Superior temporal gyrus (tissue), 1 donor: Measurements from ENCODE around the gene GRIFIN.

Experiments used
- DNase-seq: peaks from one replicate; pipeline ENCODE4 v3.0.0-alpha.2; 2016; ENCODE audit errors: extremely low spot score

Gene GRIFIN

DNA sequence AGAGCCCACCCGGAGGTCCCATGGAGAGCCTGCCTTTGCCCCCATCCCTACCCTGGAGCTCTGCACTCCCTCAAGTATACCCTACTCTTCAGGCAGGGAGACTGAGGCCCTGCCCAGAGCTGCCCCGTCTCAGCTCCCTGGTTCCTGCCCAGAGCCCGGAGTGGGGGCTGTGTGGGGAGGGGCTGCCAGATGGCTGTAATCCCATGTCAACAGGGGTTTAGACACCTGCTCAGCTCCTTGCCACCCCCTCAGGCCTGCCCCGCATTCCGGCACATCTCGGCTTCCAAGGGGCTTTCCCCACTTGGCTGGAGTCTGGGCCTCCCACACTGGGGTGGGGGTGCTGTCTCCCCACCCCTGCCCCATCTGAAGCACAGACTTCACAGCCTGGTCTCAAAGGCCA lies 22.5 kb upstream of the GRIFIN start:
- DNase-seq: no peak

- DNase-seq: no peak
Measured at GRCh38 chr7:2497500-2498336, 21.5 kb upstream of the GRIFIN start.

DNA sequence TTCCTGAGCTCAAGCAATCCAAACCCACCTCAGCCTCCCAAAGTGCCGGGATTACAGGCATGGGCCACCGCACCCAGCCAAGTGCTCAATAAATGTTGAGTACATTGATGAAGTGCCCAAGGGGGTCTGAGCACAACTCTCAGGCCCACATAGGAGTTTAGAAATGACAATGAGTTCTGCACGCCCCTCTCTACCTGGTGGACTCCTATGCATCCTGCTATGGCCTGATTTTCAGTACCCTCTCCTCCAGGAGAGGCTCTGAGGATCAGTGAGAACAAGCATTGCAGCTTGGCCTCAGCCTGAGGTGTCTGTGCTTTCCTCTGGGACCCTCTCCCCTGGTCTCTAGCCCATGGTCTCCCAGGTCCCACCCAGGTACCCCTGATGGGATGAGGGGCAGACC lies 20.9 kb upstream of the GRIFIN start:
- no peak for DNase-seq

DNA sequence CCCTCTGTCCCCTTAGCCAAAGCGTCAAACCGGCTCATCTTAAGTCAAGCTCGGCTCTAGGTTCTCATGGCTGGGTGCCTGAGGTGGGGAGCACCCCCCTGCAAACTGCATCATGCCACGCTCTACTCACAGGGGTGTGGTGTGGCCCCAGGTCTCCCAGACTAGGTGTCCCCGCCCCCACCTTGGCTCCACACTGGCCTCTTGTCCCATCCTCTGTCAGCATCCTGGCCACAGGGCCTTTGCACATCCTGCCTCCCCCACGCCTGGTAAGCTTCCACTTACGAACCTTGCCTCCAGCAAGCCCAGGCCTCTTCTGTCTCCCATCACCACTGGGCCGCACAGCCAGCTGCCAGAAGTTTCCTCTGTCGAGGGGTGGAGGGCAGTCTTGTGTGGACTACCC lies 20.2 kb upstream of the GRIFIN start:
- no peak for DNase-seq

GRCh38 chr7:2495418-2496299 lies 19.5 kb upstream of the GRIFIN start:
- no peak for DNase-seq

DNA sequence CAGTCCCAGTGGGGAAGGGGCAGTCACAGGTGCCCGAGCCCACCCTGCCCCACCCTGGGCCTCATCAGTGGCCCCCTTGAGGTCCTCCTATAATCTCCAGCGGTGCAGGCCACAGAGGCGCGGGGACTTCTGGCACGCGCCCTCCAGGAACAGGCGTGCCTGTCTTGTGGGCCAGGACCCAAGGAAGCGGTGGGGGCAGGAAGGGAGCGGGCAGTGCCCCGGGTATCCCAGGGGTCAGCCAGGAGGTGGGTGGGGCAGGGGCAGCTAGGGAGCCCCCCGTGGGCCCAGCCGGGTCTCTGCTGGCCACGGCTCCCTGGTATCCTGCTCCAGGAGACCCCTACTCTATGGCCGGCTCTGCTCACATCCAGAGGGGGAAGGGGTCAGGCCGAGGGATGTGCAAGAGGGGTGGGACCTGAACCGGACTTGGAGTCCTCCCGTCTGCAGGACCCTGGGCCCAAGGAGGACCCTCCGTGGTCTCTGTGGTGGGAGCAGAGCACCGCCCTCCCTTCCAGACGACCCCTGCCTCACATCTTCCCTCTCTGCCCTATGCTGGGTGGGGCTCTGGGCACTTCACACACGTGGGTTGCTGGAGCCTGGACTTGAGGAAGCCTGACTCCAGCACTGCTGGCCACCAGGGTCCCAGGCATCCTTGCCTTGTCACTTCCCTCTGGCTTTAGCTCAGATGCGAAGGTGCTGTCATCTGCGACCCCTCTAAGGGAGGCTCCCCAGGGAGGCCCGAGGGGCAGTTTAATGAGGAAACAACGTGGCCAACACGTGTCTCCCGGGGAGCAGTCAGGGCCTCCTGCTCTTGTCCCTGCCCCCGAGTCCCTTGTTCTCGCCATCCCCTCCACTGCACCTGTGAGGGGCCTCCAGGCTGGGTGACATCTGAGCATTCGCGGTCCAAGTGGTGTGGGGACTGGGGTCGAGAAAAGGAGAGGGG lies 18.3 kb upstream of the GRIFIN start:
- no peak for DNase-seq

DNA sequence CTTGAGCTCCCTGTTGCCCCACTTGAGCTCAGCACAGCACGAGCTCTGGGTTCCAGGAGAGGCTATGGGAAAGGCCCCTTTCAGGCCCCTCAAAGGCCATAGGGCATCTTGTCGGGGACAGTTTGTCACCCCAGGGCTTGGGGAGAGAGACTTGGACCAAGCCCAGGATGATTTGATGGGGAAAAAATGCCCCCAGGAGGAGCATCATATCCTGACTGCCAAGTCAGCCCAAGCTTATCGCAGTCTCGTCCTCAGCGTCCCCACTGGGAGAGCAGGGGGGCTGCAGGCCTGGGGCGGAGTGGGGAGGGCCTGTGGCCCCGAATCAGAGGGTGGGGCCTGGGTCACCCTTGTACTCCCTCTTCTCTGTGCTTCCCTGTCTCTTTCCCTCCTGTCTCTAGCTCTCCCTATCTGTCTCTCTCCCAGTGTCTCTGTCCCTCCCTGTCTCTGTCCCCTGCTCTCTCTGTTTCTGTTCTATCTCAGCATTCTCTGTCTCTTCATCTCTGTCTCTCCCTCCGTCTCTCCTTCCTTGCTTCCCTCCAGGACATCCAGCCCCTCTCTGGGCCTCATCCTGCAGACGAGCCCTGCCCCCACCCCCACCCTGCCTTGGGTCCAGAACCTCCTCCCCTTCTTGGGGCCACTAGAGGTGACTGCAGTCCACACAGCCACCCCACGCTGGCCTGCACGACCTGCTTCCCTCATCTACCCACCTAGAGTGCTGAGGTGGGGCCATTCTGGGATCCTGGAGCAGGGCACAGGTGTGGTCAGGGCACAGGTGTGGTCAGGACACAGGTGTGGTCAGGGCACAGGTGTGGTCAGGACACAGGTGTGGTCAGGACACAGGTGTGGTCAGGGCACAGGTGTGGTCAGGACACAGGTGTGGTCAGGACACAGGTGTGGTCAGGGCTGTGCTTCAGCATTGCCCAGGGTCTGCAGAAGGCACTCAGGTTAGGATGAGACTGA lies 17.3 kb upstream of the GRIFIN start:
- DNase-seq: no peak

DNA sequence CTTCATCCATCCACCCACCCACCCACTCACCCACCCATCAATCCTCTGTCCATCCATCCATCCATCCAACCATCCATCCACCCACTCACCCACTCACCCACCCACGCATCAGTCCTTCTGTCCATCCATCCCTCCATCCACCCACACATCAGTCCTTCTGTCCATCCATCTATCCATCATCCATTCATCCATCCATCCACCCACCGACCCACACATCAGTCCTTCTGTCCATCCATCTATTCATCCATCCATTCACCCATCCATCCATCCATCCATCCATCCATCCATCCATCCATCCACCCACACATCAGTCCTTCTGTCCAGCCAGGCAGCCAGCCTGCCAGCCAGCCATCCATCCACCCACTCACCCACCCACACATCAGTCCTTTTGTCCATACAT lies 15.8 kb upstream of the GRIFIN start:
- DNase-seq: no peak

DNA sequence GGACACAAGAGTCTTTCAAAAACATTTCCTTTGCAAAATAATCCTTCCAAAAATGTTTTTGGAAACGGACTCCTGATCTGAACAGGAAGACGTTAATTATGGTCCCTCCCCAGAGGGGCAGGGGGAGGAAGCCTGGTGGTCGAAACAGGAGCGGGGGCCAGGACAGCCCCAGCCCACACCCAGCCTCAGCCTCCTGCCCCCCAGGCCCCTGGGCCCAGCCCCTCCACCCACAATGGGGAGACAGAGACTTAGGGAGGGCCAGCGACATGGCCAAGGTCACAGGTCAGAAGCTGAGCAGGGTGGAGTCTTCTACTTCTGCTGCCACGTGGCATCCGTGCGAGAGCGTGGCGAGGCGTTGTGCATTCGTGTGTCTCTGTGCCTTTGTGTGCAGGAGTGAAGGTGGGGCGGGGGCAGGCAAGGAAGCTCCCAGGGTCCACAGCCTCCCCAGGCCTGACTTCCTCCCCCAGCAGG lies 14.0 kb upstream of the GRIFIN start:
- no peak for DNase-seq

DNA sequence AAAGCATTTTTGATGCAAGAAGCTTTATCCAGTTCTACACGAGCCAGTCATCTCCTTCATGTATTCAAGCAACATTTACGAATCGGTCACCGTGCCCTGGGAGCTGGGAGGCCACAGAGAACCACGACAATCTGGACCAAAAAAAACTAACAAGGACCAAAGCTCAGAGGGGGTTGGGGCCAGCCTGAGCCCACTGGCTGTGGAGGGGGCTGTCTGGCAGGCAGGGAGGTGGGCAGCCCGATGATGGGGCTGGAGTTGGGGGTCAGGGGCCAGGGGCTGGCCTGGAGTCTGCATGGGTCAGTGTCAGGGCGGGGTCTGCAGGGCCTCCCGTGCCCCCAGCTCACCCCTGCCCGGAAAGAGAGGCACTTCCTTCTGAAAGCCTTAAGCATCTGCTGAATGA lies 12.5 kb upstream of the GRIFIN start:
- DNase-seq: no peak

- no peak for DNase-seq
Measured at GRCh38 chr7:2488272-2488645, 12.1 kb upstream of the GRIFIN start.

DNA sequence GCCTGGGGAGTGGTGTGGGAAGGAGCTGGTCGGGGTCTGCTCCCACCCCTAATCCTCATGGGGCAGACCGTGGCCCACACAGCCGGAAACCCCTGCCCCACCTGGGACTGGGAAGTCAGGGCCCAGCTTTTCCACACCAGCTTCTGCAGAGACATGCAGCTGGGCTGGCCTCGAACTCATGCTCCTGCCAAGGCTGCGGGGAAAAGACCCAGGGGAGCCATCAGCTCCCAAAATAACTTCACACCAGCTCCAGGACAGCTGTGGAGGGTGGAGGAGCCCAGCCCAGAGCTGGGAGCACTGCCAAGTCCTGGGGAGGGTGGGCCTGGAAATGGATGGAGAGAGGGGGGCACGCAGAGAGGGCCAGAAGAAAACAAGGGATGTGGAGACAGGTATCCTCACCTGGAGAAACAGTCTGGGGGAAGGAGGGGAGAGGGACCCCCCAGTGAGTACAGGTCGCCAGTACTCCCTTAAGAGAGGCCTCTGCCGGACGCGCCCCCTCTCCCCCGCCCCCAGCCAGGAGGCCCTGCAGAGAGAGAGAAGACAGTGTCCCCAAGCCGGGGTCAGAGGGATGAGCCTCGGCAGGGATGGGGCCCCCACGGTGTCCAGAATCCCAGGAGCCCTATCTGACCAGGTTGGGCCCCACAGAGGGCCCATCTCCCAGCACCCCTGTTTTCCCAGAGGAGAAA lies 11.5 kb upstream of the GRIFIN start:
- DNase-seq: no peak

DNA sequence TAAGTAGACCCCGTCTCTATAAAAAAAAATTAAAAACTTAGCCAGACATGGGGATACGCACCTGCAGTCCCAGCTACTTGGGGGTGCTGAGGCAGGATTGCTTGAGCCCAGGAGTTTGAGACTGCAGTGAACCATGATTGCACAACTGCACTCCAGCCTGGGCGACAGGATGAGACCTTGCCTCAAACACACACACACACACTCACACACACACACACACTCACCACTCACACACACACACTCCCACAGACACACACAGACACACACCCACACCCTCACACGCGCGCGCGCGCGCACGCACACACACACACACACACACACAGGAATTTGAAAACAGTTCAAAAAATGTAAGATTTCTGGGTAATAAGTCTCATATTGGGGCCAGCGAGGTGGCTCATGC lies 8.7 kb upstream of the GRIFIN start:
- DNase-seq: no peak

GRCh38 chr7:2483494-2483893 lies 7.3 kb upstream of the GRIFIN start:
- no peak for DNase-seq

DNA sequence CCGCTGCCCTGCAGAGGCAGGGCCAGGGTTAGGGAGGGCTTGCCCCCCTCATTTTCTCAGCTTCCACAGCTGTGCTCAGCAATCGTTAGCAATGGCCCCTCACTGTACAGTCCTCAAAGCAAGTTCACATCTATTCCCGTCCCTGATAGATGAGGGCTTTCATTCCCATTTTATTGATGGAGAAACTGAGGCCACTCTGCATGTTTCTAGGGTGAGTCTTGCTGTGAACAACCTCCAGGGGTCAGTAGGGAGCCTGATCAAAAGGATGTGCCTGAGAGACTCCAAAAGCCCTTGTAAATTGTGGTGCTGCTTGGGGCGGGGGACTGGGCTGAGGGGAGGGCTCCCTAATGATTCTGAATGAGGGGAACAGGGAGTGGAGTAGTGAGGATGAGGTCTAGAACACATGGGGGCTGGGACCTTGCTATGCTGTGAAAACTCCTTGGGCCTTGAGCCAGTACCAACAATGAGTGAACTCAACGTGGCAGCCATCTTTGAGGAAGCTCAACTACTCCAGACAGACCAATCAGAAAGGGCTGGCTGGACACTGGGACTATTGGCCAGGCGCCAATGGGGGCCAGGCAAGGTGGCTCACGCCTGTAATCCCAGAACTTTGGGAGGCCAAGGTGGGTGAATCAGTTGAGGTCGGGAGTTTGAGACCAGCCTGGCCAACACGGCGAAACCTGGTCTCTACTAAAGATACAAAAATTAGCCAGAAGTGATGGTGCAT lies 6.7 kb upstream of the GRIFIN start:
- DNase-seq: no peak

GRCh38 chr7:2481195-2481594 lies 5.0 kb upstream of the GRIFIN start:
- DNase-seq: no peak

GRCh38 chr7:2480070-2480408 lies 3.8 kb upstream of the GRIFIN start:
- no peak for DNase-seq

DNA sequence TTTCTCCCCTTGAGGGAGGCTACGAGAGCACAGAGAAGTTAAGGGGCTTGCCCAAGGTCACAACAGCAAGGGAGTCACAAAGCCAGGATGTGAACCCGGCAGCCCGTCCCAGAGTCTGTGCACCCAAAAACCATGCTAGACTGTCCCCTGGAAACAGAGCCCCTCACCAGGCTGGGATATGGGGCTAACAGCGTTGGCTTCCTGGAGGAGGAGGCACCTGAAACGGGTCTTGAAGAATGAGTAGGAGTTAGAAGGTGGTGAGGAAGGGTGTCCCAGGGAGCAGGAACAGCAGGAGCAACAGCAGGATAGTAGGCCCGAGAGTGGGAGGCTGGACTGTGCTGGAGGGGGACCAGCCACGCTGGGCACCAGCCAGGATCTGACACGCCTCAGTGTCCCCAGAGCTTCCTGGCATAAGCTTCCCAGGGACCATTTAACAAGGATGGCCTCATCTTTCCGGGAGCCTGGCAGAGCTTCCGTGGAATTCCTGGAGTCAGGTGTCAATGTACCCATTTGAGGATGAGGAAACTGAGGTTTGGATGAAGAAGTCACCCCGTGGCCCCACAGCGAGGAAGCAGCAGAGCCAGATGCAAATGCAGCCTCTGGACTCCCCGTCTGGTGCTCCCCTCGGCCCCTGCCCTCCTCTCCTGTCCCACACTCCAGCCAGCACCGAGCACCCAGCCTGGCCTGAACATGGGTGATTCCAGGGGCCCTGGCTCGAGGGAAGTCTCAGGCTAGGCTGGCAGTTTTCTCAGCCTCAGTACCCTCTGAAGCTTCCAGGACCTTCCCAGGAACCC lies 3.3 kb upstream of the GRIFIN start:
- no peak for DNase-seq

- no peak for DNase-seq
Measured at GRCh38 chr7:2478800-2479199, 2.6 kb upstream of the GRIFIN start.
